Measurements from ENCODE around the gene CBFA2T2. TPM values are rescaled to one million over a fixed set of nuclear protein-coding genes. Genes with fewer than 3 reads are reported as not detected.
A peak's percentile ranks its signal among the peaks of the same experiment; 100 is the strongest.

The CBFA2T2 gene
- polyA plus RNA-seq, 1 donor (not counting 4 experiments of a cell fraction or from before 2014, with no cell fraction given), result 6.8 TPM

- dilution Hi-C loops (cut with MboI; ENCODE audit: extremely low pct_ligation_motif_present, low sequenced_read_pairs), result no loop called here
- Histone ChIP-seq H2AFZ (ENCODE audit: control insufficient read depth, low read length) (peak overlapping the region; percentile 63), H3K4me1 (ENCODE audit: control insufficient read depth, extremely low read depth, insufficient read depth, low read length) (peaks cover 18% of the 10 kb centered on the region), H3K4me2 (ENCODE audit: control insufficient read depth, extremely low read depth, insufficient read depth, low read depth, low read length) (peak overlapping the region; percentile 51), H4K20me1 (ENCODE audit: control insufficient read depth, extremely low read depth, insufficient read depth, low read length) (no peaks in the 10 kb centered on the region), H3K27me3 (ENCODE audit: control insufficient read depth, extremely low read depth, insufficient read depth, low read length) (no peaks in the 10 kb centered on the region), H3K4me3 (ENCODE audit: control insufficient read depth in 2 of 3, extremely low read depth in 1 of 3, insufficient read depth in 2 of 3, low read depth in 1 of 3, low read length in 3 of 3) (no peak overlapping the region), H3K36me3 (ENCODE audit: control insufficient read depth in 2 of 2, extremely low read depth in 1 of 2, insufficient read depth in 2 of 2, low read length in 2 of 2) (no peaks in the 10 kb centered on the region), H3K9ac (ENCODE audit: control insufficient read depth, extremely low read depth, insufficient read depth, low read length) (peak overlapping the region; percentile 4), H3K9me1 (ENCODE audit: control insufficient read depth, extremely low read depth, insufficient read depth, low read length) (no peaks in the 10 kb centered on the region), H3K79me2 (ENCODE audit: control insufficient read depth, insufficient read depth, low read length) (no peaks in the 10 kb centered on the region), H3K9me3 (ENCODE audit: control insufficient read depth, low read depth, low read length) (no peaks in the 10 kb centered on the region), H3K27ac (ENCODE audit: control insufficient read depth, insufficient read depth, low read length) (peak overlapping the region; percentile 55)
- TF ChIP-seq EZH2 (IDR thresholded peaks at IDR 0.05; ENCODE audit: low read length) (no peak), CTCF (optimal IDR thresholded peaks at IDR 0.05 in 1 of 3, IDR thresholded peaks at IDR 0.05 in 1 of 3, conservative IDR thresholded peaks at IDR 0.05 in 1 of 3; ENCODE audit: extremely low read depth in 1 of 3, insufficient read depth in 2 of 3, low read length in 3 of 3) (no peak)
- no peak for FAIRE-seq
- no peak for DNase-seq (ENCODE audit: low read depth, low spot score)
Observed at GRCh38 chr20:33554914-33555420, 65.1 kb downstream of the CBFA2T2 start.

- Histone ChIP-seq H3K27ac (ENCODE audit: control insufficient read depth, insufficient read depth, low read length) (no peak overlapping the region), H3K9me1 (ENCODE audit: control insufficient read depth, extremely low read depth, insufficient read depth, low read length) (no peaks in the 10 kb centered on the region), H3K9ac (ENCODE audit: control insufficient read depth, extremely low read depth, insufficient read depth, low read length) (no peak overlapping the region), H3K79me2 (ENCODE audit: control insufficient read depth, insufficient read depth, low read length) (no peaks in the 10 kb centered on the region), H3K4me3 (ENCODE audit: control insufficient read depth in 2 of 3, extremely low read depth in 1 of 3, insufficient read depth in 2 of 3, low read depth in 1 of 3, low read length in 3 of 3) (no peak overlapping the region), H3K36me3 (ENCODE audit: control insufficient read depth in 2 of 2, extremely low read depth in 1 of 2, insufficient read depth in 2 of 2, low read length in 2 of 2) (no peaks in the 10 kb centered on the region), H4K20me1 (ENCODE audit: control insufficient read depth, extremely low read depth, insufficient read depth, low read length) (no peaks in the 10 kb centered on the region), H3K27me3 (ENCODE audit: control insufficient read depth, extremely low read depth, insufficient read depth, low read length) (no peaks in the 10 kb centered on the region), H3K9me3 (ENCODE audit: control insufficient read depth, low read depth, low read length) (no peaks in the 10 kb centered on the region), H3K4me1 (ENCODE audit: control insufficient read depth, extremely low read depth, insufficient read depth, low read length) (peaks cover 18% of the 10 kb centered on the region), H2AFZ (ENCODE audit: control insufficient read depth, low read length) (no peak overlapping the region), H3K4me2 (ENCODE audit: control insufficient read depth, extremely low read depth, insufficient read depth, low read depth, low read length) (no peak overlapping the region)
- TF ChIP-seq CTCF (optimal IDR thresholded peaks at IDR 0.05 in 1 of 3, IDR thresholded peaks at IDR 0.05 in 1 of 3, conservative IDR thresholded peaks at IDR 0.05 in 1 of 3; ENCODE audit: extremely low read depth in 1 of 3, insufficient read depth in 2 of 3, low read length in 3 of 3), result no peak
- no peak for TF ChIP-seq EZH2 (IDR thresholded peaks at IDR 0.05; ENCODE audit: low read length)
- DNase-seq (ENCODE audit: low read depth, low spot score) (no peak), FAIRE-seq (no peak)
- dilution Hi-C loops (cut with MboI; ENCODE audit: extremely low pct_ligation_motif_present, low sequenced_read_pairs), result no loop called here
Observed at GRCh38 chr20:33555755-33556154, 65.9 kb downstream of the CBFA2T2 start.

All from keratinocyte (primary cell).